Glutamatergic neuron (in vitro differentiated cells): ENCODE data around the gene APAF1. TPM values are rescaled to one million over a fixed set of nuclear protein-coding genes. Genes with fewer than 3 reads are reported as not detected.

ENCODE experiments used
- total RNA-seq: library from RNA; stranded (reverse); fragmentation: NEBNext Ultra II Directional; extraction: Animal tissue kit (Norgen Biotek cat#: 25700); gene quantifications from one replicate; pipeline ENCODE4 v1.2.1, GENCODE V29; 2021; ENCODE audit not compliant: unreplicated experiment

APAF1 gene
- total RNA-seq, 1 donor from 2014 or later, result 20.8 TPM

Other genes starting within 250 kb of the APAF1 start
- 80.2 TPM for gene TMPO, start 129.7 kb upstream of the APAF1 start, total RNA-seq
- 481 TPM for gene SLC25A3, start 51.6 kb upstream of the APAF1 start, total RNA-seq
- 6.1 TPM for gene IKBIP, start 502 bp upstream of the APAF1 start, total RNA-seq